Neural cell (in vitro differentiated cells): Measurements from ENCODE around the gene USF1.

Source experiments
- CTCF ChIP-seq: fragments of 450-650 bp; IDR thresholded peaks from 2 replicates; pipeline ENCODE4 v1.5.1; 2014; ENCODE audit warnings: antibody characterized with exemption, mild to moderate bottlenecking, moderate library complexity; ENCODE audit not compliant: poor library complexity, severe bottlenecking
- EZH2 ChIP-seq: fragments of 200-600, 300-800 bp; shearing (Covaris generic), sonication (generic); IDR thresholded peaks from 2 replicates; pipeline ENCODE4 v1.6.1; 2014; ENCODE audit warnings: antibody characterized with exemption, low read length, borderline replicate concordance, mild to moderate bottlenecking; ENCODE audit not compliant: insufficient read depth, poor library complexity, severe bottlenecking
- POLR2AphosphoS5 ChIP-seq: IDR thresholded peaks from 2 replicates; pipeline ENCODE4 v1.6.1; 2012
- RAD21 ChIP-seq: fragments of 450-650 bp; conservative IDR thresholded peaks from 2 replicates; pipeline ENCODE4 v1.6.1; 2014; ENCODE audit warnings: antibody characterized with exemption, mild to moderate bottlenecking, moderate library complexity
- REST ChIP-seq: IDR thresholded peaks from 2 replicates; pipeline ENCODE4 v1.6.1; 2012; ENCODE audit warnings: borderline replicate concordance

- TF ChIP-seq CTCF (no peak), POLR2AphosphoS5 (no peak), REST (no peak), RAD21 (no peak), EZH2 (no peak)
These were observed 46.2 kb upstream of the USF1 start for GRCh38 chr1:161091796-161092507.
